ENCODE measurements around the gene RAD51B.

GRCh38 chr14:68482018-68482417, 662.4 kb downstream of the RAD51B start:
- no peak for TF ChIP-seq CTCF (IDR thresholded peaks at IDR 0.05)
- TF ChIP-seq TCF7L2 (IDR thresholded peaks at IDR 0.05; ENCODE audit: low read depth, low read length): no peak
- TF ChIP-seq POLR2AphosphoS5 (IDR thresholded peaks at IDR 0.05; ENCODE audit: low read depth, low read length): no peak
